Skeletal muscle tissue (tissue), 4 donors: ENCODE results near the gene TSPOAP1. TPM values are rescaled to one million over a fixed set of nuclear protein-coding genes. Genes with fewer than 3 reads are reported as not detected.
"Not testable (repeated sequence)": the region's sequence is repeated elsewhere in the genome, so short reads cannot be mapped to it uniquely, and the experiment has no call there.

Experiments
- H3K27ac ChIP-seq: one replicate; pipeline ENCODE4 v1.7.0; 2013; ENCODE audit warnings: mild to moderate bottlenecking, low read depth, low read length, inconsistent platforms
- H3K27me3 ChIP-seq, 3 donors: one replicate each; pipeline ENCODE4 v1.7.0; 2013; ENCODE audit warnings: low read length in 3 of 3; ENCODE audit not compliant: control insufficient read depth in 3 of 3, insufficient read depth in 3 of 3
- H3K36me3 ChIP-seq, 3 donors: one replicate each; pipeline ENCODE4 v1.7.0; 2013; ENCODE audit warnings: low read length in 3 of 3; ENCODE audit not compliant: control insufficient read depth in 3 of 3, insufficient read depth in 3 of 3
- H3K4me1 ChIP-seq, 3 donors: one replicate each; pipeline ENCODE4 v1.7.0; 2013; ENCODE audit warnings: low read length in 3 of 3, mild to moderate bottlenecking in 3 of 3; ENCODE audit not compliant: control insufficient read depth in 3 of 3, insufficient read depth in 3 of 3
- H3K4me3 ChIP-seq, 3 donors: one replicate each; pipeline ENCODE4 v1.7.0; 2013; ENCODE audit warnings: low read length in 3 of 3
- H3K9ac ChIP-seq, 3 donors: one replicate each; pipeline ENCODE4 v1.7.0; 2013; ENCODE audit warnings: low read length in 3 of 3, mild to moderate bottlenecking in 3 of 3, moderate library complexity in 2 of 3, low read depth in 1 of 3
- H3K9me3 ChIP-seq, 3 donors: one replicate each; pipeline ENCODE4 v1.7.0; 2013; ENCODE audit warnings: low read length in 3 of 3; ENCODE audit not compliant: control insufficient read depth in 3 of 3
- total RNA-seq: library from RNA; depleted of rRNA; stranded (reverse); fragments of >200 nt; gene quantifications from one replicate; pipeline ENCODE4 v1.2.3, GENCODE V29; 2014
- donor health status: Osteomylitis.

TSPOAP1 gene
- total RNA-seq, 1 donor from 2014 or later, result 1.0 TPM

DNA sequence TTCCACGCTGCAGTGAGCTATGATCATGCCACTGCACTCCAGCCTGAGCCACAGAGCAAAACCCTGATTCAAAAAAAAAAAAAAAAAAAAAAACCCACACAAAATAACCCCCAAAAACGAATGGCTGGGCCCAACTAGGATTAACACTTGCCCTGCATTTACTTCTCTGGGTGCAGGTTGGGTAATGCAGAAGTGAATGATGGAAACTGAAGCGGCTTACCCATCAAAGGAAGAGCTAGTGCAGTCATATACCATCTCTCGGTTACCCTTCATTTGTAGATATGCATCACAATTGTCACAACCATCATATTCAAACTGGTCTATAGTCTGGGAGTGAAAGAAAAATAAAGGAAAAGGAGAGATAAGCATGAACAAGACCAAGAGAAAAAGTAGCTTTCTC is 22.6 kb upstream of the TSPOAP1 start:
- Histone ChIP-seq H3K9me3 (no peaks in the 10 kb centered on the region), H3K36me3 (peaks cover 36% of the 10 kb centered on the region in 3 donors), H3K27ac (no peak overlapping the region), H3K4me3 (peak overlapping the region; percentile 78 to 100 (median 99)), H3K27me3 (no peaks in the 10 kb centered on the region), H3K4me1 (peaks cover 15 to 20% (median 16%) of the 10 kb centered on the region in 3 donors), H3K9ac (peak overlapping the region; percentile 91 to 98 (median 97))

- Histone ChIP-seq H3K9me3 (no peaks in the 10 kb centered on the region), H3K27ac (no peak overlapping the region), H3K9ac (no peak overlapping the region), H3K27me3 (no peaks in the 10 kb centered on the region), H3K4me3 (no peak overlapping the region), H3K36me3 (peaks cover 51 to 63% (median 56%) of the 10 kb centered on the region in 3 donors), H3K4me1 (peaks cover 12 to 21% (median 12%) of the 10 kb centered on the region in 3 donors)
Measured at GRCh38 chr17:58348038-58348437, 19.4 kb upstream of the TSPOAP1 start.

DNA sequence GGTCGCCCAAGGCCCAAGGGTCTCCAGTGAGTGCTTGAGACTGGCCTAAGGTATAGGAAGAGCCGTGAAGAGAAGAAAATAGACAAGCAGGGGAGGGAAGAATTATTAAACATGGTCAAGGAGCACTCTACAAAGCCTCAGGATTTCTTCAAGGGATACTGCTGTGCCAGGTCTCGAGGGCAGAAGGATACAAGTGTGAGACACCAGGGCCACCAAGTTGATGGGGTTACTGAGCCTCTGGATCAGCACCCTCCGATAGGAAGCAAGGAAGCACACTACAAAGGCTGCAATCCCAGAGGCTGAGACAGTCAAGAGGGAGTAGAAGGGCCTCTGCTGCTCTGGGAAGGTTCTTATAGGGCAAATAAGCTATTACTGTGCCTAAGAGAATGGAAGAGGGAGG is 16.9 kb upstream of the TSPOAP1 start:
- no peak overlapping the region for H3K4me3 ChIP-seq
- peaks cover 0 to 5% (median 0%) of the 10 kb centered on the region in 3 donors for H3K4me1 ChIP-seq
- H3K9ac ChIP-seq, result no peak overlapping the region
- peaks cover 50 to 66% (median 56%) of the 10 kb centered on the region in 3 donors for H3K36me3 ChIP-seq
- H3K27me3 ChIP-seq, result no peaks in the 10 kb centered on the region
- H3K27ac ChIP-seq, result no peak overlapping the region
- H3K9me3 ChIP-seq, result no peaks in the 10 kb centered on the region

GRCh38 chr17:58344791-58345157 is 16.2 kb upstream of the TSPOAP1 start:
- peaks cover 49 to 65% (median 54%) of the 10 kb centered on the region in 3 donors for H3K36me3 ChIP-seq
- no peaks in the 10 kb centered on the region for H3K9me3 ChIP-seq
- H3K9ac ChIP-seq, result no peak overlapping the region
- no peaks in the 10 kb centered on the region for H3K27me3 ChIP-seq
- peaks cover 0 to 5% (median 0%) of the 10 kb centered on the region in 3 donors for H3K4me1 ChIP-seq
- H3K4me3 ChIP-seq, result no peak overlapping the region
- H3K27ac ChIP-seq, result no peak overlapping the region

- Histone ChIP-seq H3K36me3 (peaks cover 44 to 60% (median 48%) of the 10 kb centered on the region in 3 donors), H3K9me3 (no peaks in the 10 kb centered on the region), H3K27ac (no peak overlapping the region), H3K27me3 (peaks cover 0 to 3% (median 0%) of the 10 kb centered on the region in 3 donors), H3K4me3 (no peak overlapping the region), H3K9ac (no peak overlapping the region), H3K4me1 (peaks cover 0 to 5% (median under 1%) of the 10 kb centered on the region in 3 donors)
Measured at GRCh38 chr17:58344047-58344790, 15.6 kb upstream of the TSPOAP1 start.

GRCh38 chr17:58343131-58343530 is 14.5 kb upstream of the TSPOAP1 start:
- H3K27me3 ChIP-seq, result peaks cover 0 to 12% (median 2%) of the 10 kb centered on the region in 3 donors
- no peak overlapping the region for H3K27ac ChIP-seq
- no peak overlapping the region for H3K4me3 ChIP-seq
- peaks cover 0 to 5% (median 4%) of the 10 kb centered on the region in 3 donors for H3K4me1 ChIP-seq
- H3K9ac ChIP-seq, result no peak overlapping the region
- H3K9me3 ChIP-seq, result no peaks in the 10 kb centered on the region
- H3K36me3 ChIP-seq, result peaks cover 35 to 49% (median 37%) of the 10 kb centered on the region in 3 donors

GRCh38 chr17:58341861-58342475 is 13.4 kb upstream of the TSPOAP1 start:
- H3K36me3 ChIP-seq, result peaks cover 23 to 37% (median 26%) of the 10 kb centered on the region in 3 donors
- no peak overlapping the region for H3K9ac ChIP-seq
- no peak overlapping the region for H3K4me3 ChIP-seq
- H3K27me3 ChIP-seq, result peaks cover 0 to 20% (median 2%) of the 10 kb centered on the region in 3 donors
- H3K27ac ChIP-seq, result no peak overlapping the region
- no peaks in the 10 kb centered on the region for H3K9me3 ChIP-seq
- peaks cover 4 to 11% (median 8%) of the 10 kb centered on the region in 3 donors for H3K4me1 ChIP-seq

DNA sequence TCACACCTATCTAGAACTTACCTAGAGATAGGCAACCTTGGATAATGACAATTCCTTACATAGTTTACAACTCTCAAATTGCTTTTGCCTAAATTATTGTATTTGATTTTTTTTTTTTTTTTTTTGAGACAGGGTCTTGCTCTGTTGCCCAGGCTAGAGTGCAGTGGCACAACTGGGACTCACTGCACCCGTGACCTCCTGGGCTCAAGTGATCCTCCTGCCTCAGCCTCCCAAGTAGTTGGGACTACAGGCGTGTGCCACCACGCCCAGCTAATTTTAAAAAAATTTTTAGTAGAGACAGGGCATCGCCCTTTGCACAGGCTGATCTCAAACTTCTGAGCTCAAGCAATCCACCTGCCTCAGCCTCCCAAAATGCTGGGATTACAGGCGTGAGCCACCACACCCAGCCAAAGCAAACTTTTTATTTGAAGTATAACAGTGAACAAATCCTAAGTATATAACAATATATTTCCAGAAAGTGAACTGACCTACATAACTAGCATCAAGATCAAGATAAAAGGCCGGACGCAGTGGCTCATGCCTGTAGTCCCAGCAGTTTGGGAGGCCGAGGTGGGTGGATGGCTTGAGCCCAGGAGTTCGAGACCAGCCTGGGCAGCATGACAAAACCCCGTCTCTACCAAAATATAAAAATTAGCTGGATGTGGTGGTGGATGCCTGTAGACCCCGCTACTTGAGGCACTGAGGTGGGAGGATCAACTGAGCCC is 12.7 kb upstream of the TSPOAP1 start:
- not testable (repeated sequence) for H3K27ac ChIP-seq, H3K9ac ChIP-seq, H3K9me3 ChIP-seq, H3K4me3 ChIP-seq
- Histone ChIP-seq H3K4me1 (peaks cover 10 to 13% (median 12%) of the 10 kb centered on the region in 3 donors), H3K36me3 (peaks cover 18 to 30% (median 21%) of the 10 kb centered on the region in 3 donors), H3K27me3 (peaks cover 0 to 20% (median 2%) of the 10 kb centered on the region in 3 donors)

GRCh38 chr17:58340405-58340876 is 11.8 kb upstream of the TSPOAP1 start:
- H3K27me3 ChIP-seq, result peaks cover 0 to 25% (median 7%) of the 10 kb centered on the region in 3 donors
- no peak overlapping the region for H3K4me3 ChIP-seq
- H3K9ac ChIP-seq, result no peak overlapping the region
- H3K9me3 ChIP-seq, result no peaks in the 10 kb centered on the region
- no peak overlapping the region for H3K27ac ChIP-seq
- peaks cover 10 to 22% (median 13%) of the 10 kb centered on the region in 3 donors for H3K36me3 ChIP-seq
- H3K4me1 ChIP-seq, result peaks cover 14 to 19% (median 18%) of the 10 kb centered on the region in 3 donors
